Suprapubic skin (tissue), 4 donors: Measurements from ENCODE around the gene IQCM. TPM values are rescaled to one million over a fixed set of nuclear protein-coding genes. Genes with fewer than 3 reads are reported as not detected.

Experiments used
- DNase-seq, 2 donors: peaks; one replicate each; pipeline ENCODE4 v3.0.0-alpha.2; 2019; ENCODE audit warnings: low spot score in 2 of 2
- H3K27ac ChIP-seq: fragments of 200-600 bp; sonication (generic); one replicate; pipeline ENCODE4 v1.5.1; 2019
- H3K27me3 ChIP-seq: fragments of 200-600 bp; sonication (generic); one replicate; pipeline ENCODE4 v1.5.1; 2019
- H3K36me3 ChIP-seq: fragments of 200-600 bp; sonication (generic); one replicate; pipeline ENCODE4 v1.5.1; 2019
- H3K4me1 ChIP-seq: fragments of 200-600 bp; sonication (generic); one replicate; pipeline ENCODE4 v1.5.1; 2019
- H3K4me3 ChIP-seq: fragments of 200-600 bp; sonication (generic); one replicate; pipeline ENCODE4 v1.5.1; 2019; ENCODE audit warnings: mild to moderate bottlenecking
- H3K9me3 ChIP-seq: fragments of 200-600 bp; sonication (generic); one replicate; pipeline ENCODE4 v1.5.1; 2019
- EP300 ChIP-seq: sonication (generic); formaldehyde crosslinking; IDR thresholded peaks from one replicate; pipeline ENCODE4 v1.6.1; 2017; ENCODE audit warnings: antibody characterized with exemption
- POLR2A ChIP-seq, 2 donors: fragments of 450-650 bp; IDR thresholded peaks; one replicate each; pipeline ENCODE4 v1.6.1; 2017; ENCODE audit warnings: antibody characterized with exemption in 2 of 2, mild to moderate bottlenecking in 2 of 2, moderate library complexity in 2 of 2
- POLR2AphosphoS5 ChIP-seq, 3 donors: sonication (generic); formaldehyde crosslinking; IDR thresholded peaks; one replicate each; pipeline ENCODE4 v1.6.1; 2017; ENCODE audit warnings: antibody characterized with exemption in 3 of 3
- WGBS: methylation state at CpG from one replicate; pipeline ENCODE4 v1.1.5; 2018; 5-methylcytosine and 5-hydroxymethylcytosine counted together
- total RNA-seq, 4 donors: library from RNA; depleted of rRNA; stranded (reverse); fragments of >200 nt; gene quantifications; one replicate each; pipeline ENCODE4 v1.1.0, GENCODE V29; 2016
- TF ChIP-seq, protein P1 (sequence below), 2 donors: fragments of 200-600 bp in 1 of 2; fragments of 450-650 bp in 1 of 2; sonication (generic) in 1 of 2; IDR thresholded peaks; one replicate each; pipeline ENCODE4 v1.5.1; 2016 to 2019; ENCODE audit warnings: antibody characterized with exemption in 2 of 2, mild to moderate bottlenecking in 1 of 2, moderate library complexity in 1 of 2

The IQCM gene
- total RNA-seq, 4 donors from 2014 or later, result not detected

GRCh38 chr4:149604827-149605226 is 210.8 kb downstream of the IQCM start:
- Histone ChIP-seq H3K36me3 (no peaks in the 10 kb centered on the region), H3K4me1 (no peaks in the 10 kb centered on the region), H3K4me3 (no peak overlapping the region), H3K27ac (no peak overlapping the region), H3K9me3 (no peaks in the 10 kb centered on the region), H3K27me3 (no peaks in the 10 kb centered on the region)
- DNase-seq, result no peak
- TF ChIP-seq, protein P1, sequence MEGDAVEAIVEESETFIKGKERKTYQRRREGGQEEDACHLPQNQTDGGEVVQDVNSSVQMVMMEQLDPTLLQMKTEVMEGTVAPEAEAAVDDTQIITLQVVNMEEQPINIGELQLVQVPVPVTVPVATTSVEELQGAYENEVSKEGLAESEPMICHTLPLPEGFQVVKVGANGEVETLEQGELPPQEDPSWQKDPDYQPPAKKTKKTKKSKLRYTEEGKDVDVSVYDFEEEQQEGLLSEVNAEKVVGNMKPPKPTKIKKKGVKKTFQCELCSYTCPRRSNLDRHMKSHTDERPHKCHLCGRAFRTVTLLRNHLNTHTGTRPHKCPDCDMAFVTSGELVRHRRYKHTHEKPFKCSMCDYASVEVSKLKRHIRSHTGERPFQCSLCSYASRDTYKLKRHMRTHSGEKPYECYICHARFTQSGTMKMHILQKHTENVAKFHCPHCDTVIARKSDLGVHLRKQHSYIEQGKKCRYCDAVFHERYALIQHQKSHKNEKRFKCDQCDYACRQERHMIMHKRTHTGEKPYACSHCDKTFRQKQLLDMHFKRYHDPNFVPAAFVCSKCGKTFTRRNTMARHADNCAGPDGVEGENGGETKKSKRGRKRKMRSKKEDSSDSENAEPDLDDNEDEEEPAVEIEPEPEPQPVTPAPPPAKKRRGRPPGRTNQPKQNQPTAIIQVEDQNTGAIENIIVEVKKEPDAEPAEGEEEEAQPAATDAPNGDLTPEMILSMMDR (IDR thresholded peaks at IDR 0.05), result no peak

DNA sequence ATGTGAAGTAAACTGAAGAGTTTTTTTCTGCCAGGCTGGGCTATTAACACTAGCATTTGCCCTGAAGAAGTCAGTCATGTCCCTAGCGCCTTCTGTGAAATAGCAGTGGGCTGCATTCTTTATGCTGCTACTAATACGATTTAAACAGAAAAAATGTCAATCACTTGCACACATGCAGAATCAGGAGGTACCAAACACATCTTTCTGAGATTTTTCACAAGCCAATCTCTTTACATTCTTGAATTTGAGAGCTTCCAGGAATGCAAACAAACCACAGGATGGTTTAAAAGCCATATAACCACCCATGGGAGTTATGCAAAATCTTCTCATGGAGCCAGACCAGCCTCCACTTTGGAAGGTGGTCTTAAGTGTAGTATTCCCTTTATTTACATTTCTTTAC is 220.1 kb downstream of the IQCM start:
- H3K4me1 ChIP-seq, result no peaks in the 10 kb centered on the region
- WGBS, result 82% methylated on average over 2 of the region's 2 CpGs

DNA sequence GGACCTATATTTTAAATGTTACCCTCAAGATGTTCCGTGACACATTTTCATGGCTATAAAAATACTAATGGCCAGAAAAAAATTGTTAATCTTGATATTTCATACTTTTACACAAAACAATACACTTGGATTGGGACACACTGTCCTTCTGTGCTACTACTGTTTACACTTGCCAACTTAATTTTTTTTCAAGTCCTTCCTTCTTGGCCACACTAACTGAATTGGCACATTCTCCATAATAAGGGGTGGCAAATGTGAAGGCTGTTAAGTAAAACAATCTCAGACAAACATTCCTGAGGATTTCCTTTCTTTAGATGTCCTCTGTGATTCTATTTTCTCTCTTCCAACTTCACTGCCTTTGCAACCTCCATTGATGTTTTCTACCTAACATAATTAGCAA is 225.8 kb downstream of the IQCM start:
- DNase-seq, result no peak
- H3K4me3 ChIP-seq, result no peak overlapping the region

More for the DNA sequence above, 220.1 kb downstream of the IQCM start:
- DNase-seq, result no peak
- no peaks in the 10 kb centered on the region for H3K36me3 ChIP-seq
- H3K9me3 ChIP-seq, result no peaks in the 10 kb centered on the region
- H3K27ac ChIP-seq, result no peak overlapping the region
- no peak overlapping the region for H3K4me3 ChIP-seq
- H3K27me3 ChIP-seq, result no peaks in the 10 kb centered on the region
- TF ChIP-seq, protein P1 (IDR thresholded peaks at IDR 0.05), result no peak
- no peak for TF ChIP-seq EP300
- no peak for TF ChIP-seq POLR2A (IDR thresholded peaks at IDR 0.05)
- no peak for TF ChIP-seq POLR2AphosphoS5 (IDR thresholded peaks at IDR 0.05)

DNA sequence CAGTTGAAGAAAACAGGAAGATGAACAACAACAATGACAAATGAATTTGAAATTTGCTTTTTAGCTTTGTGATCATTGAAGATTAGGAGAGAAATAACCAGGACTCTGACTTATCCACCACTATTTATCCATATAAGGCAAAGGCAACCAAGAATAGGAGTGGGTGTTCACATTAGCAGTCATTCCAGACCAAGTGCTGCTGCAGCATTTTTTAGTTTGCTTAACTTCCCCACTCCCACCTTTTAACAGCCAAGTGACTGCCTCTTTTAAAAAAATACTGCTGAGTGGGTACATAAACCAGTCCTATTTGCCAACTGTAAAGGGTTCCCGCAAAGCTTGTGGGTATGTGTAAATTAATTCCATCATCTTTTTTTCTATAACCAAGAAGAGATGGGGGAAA is 230.9 kb downstream of the IQCM start:
- no peaks in the 10 kb centered on the region for H3K27me3 ChIP-seq
- 85% methylated on average over 1 of the region's 1 CpG for WGBS

More for the DNA sequence above, 225.8 kb downstream of the IQCM start:
- H3K9me3 ChIP-seq, result no peaks in the 10 kb centered on the region
- TF ChIP-seq POLR2A (IDR thresholded peaks at IDR 0.05), result no peak
- no peak for TF ChIP-seq POLR2AphosphoS5 (IDR thresholded peaks at IDR 0.05)
- TF ChIP-seq EP300, result no peak
- TF ChIP-seq, protein P1 (IDR thresholded peaks at IDR 0.05), result no peak
- H3K27ac ChIP-seq, result no peak overlapping the region
- no peaks in the 10 kb centered on the region for H3K27me3 ChIP-seq
- 79% methylated on average over 1 of the region's 1 CpG for WGBS
- H3K4me1 ChIP-seq, result no peaks in the 10 kb centered on the region
- no peaks in the 10 kb centered on the region for H3K36me3 ChIP-seq

DNA sequence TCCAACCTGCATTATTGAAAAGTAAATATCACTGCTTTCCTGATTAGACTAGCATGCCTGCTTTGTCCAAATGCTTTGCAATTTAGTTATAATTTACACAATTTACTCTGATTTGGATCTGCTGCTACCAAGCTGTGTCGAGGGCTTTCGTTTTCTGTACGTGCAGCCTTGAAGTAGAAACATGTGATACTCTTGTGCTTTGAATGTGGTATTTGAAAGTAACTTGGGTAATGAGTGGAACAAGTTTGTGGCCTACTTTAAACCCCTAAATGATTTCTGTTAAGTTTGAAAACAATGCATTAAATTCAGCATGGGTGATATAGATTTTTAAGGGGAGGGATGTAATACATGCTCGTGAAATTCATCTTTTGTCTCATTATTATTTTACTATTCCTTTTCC is 240.7 kb downstream of the IQCM start:
- Histone ChIP-seq H3K4me1 (no peaks in the 10 kb centered on the region), H3K36me3 (no peaks in the 10 kb centered on the region), H3K27ac (no peak overlapping the region), H3K4me3 (no peak overlapping the region), H3K9me3 (no peaks in the 10 kb centered on the region), H3K27me3 (no peaks in the 10 kb centered on the region)
- TF ChIP-seq POLR2AphosphoS5 (IDR thresholded peaks at IDR 0.05) (no peak), POLR2A (IDR thresholded peaks at IDR 0.05) (no peak), EP300 (no peak)
- TF ChIP-seq, protein P1 (IDR thresholded peaks at IDR 0.05), result no peak
- no peak for DNase-seq
- WGBS, result 50% methylated on average over 4 of the region's 4 CpGs

More for the DNA sequence above, 230.9 kb downstream of the IQCM start:
- no peak for DNase-seq
- Histone ChIP-seq H3K4me1 (no peaks in the 10 kb centered on the region), H3K9me3 (no peaks in the 10 kb centered on the region), H3K27ac (no peak overlapping the region), H3K36me3 (no peaks in the 10 kb centered on the region), H3K4me3 (no peak overlapping the region)
- TF ChIP-seq EP300 (no peak), POLR2A (IDR thresholded peaks at IDR 0.05) (no peak), POLR2AphosphoS5 (IDR thresholded peaks at IDR 0.05) (no peak)
- TF ChIP-seq, protein P1 (IDR thresholded peaks at IDR 0.05), result no peak
